Right lobe of liver (tissue), 6 donors: ENCODE measurements around the gene SHISA6. TPM values are rescaled to one million over a fixed set of nuclear protein-coding genes. Genes with fewer than 3 reads are reported as not detected.

ENCODE experiments used
- ATAC-seq, 4 donors: fragments of 200-7000 bp; cut with Tn5 transposase; one replicate each; pipeline ENCODE4 v1.9.1; 2020; ENCODE audit warnings: mild to moderate bottlenecking in 4 of 4, moderate library complexity in 4 of 4
- DNase-seq, 3 donors: peaks; one replicate each; pipeline ENCODE4 v3.0.0-alpha.2; 2020
- H3K27ac ChIP-seq, 3 donors: fragments of 200-600 bp; one replicate each; pipeline ENCODE4 v1.8.0; 2022
- H3K27me3 ChIP-seq, 2 donors: fragments of 200-600 bp; one replicate each; pipeline ENCODE4 v1.8.0; 2022
- H3K36me3 ChIP-seq, 4 donors: fragments of 200-600 bp; sonication (generic) in 1 of 4; one replicate each; pipeline versions ENCODE4 v1.5.1 to v1.8.0; 2017 to 2022; ENCODE audit warnings: control low read depth in 1 of 4
- H3K4me1 ChIP-seq, 4 donors: fragments of 200-600 bp; sonication (generic) in 1 of 4; one replicate each; pipeline versions ENCODE4 v1.5.1 to v1.8.0; 2017 to 2022; ENCODE audit warnings: control low read depth in 1 of 4
- H3K4me3 ChIP-seq, 3 donors: fragments of 200-600 bp; one replicate each; pipeline ENCODE4 v1.8.0; 2022
- H3K9me3 ChIP-seq, 4 donors: fragments of 200-600 bp; sonication (generic) in 1 of 4; one replicate each; pipeline versions ENCODE4 v1.5.1 to v1.8.0; 2017 to 2022; ENCODE audit warnings: control low read depth in 1 of 4
- CTCF ChIP-seq, 4 donors: fragments of 200-600 bp in 3 of 4; fragments of 450-650 bp in 1 of 4; IDR thresholded peaks; one replicate each; pipeline versions ENCODE4 v1.5.1 to v1.8.0; 2016 to 2022; ENCODE audit warnings: antibody characterized with exemption in 4 of 4, mild to moderate bottlenecking in 2 of 4
- POLR2A ChIP-seq: fragments of 450-650 bp; IDR thresholded peaks from one replicate; pipeline ENCODE4 v1.6.1; 2017; ENCODE audit warnings: antibody characterized with exemption, mild to moderate bottlenecking
- WGBS: methylation state at CpG from one replicate; pipeline ENCODE4 v1.1.6; 2018; ENCODE audit warnings: low coverage, low lambda C conversion rate; ENCODE audit not compliant: insufficient coverage; ENCODE audit errors: missing lambda C conversion rate; 5-methylcytosine and 5-hydroxymethylcytosine counted together
- intact Hi-C, 2 donors: fragments of 100-400 bp; cut with DNase I; formaldehyde crosslinking; loops; one replicate each; pipeline versions ENCODE4 v1.11.2 to v1.14.1; 2022
- total RNA-seq, 6 experiments: library from RNA; depleted of rRNA in 2 of 6; stranded (reverse); fragments of >200 nt in 2 of 6; fragmentation: NEBNext Ultra II Directional in 3 of 6; extraction: Animal tissue kit (Norgen Biotek cat#: 25700) in 3 of 6; gene quantifications; one replicate each; pipeline versions ENCODE4 v1.1.0 to v1.2.4, GENCODE V29; 2016 to 2023
- donor health status: DM: no; HTN: yes; CAD: no.
- donor health status: DM: no; HTN: no; CAD: no.
- donor health status: DM: no; HTN: no; CAD: no.
- donor health status: DM: no; HTN: yes; CAD: no.
- donor health status: DM: no; HTN: yes; CAD: no.

Gene SHISA6
- total RNA-seq, 6 experiments from 2014 or later = not detected

GRCh38 chr17:11499881-11500280, 258.9 kb downstream of the SHISA6 start:
- Histone ChIP-seq H3K9me3 (no peaks in the 10 kb centered on the region), H3K27ac (no peak overlapping the region), H3K4me1 (no peaks in the 10 kb centered on the region), H3K36me3 (no peaks in the 10 kb centered on the region), H3K4me3 (no peak overlapping the region), H3K27me3 (no peaks in the 10 kb centered on the region)
- intact Hi-C loops = no loop called here
- DNase-seq = no peak
- WGBS = 48% methylated on average over 3 of the region's 3 CpGs
- no peak for TF ChIP-seq POLR2A
- TF ChIP-seq CTCF (IDR thresholded peaks at IDR 0.05) = no peak
- ATAC-seq = no peak

GRCh38 chr17:11503308-11504035, 262.5 kb downstream of the SHISA6 start:
- 53% methylated on average over 7 of the region's 9 CpGs for WGBS
- Histone ChIP-seq H3K4me1 (no peaks in the 10 kb centered on the region), H3K27me3 (no peaks in the 10 kb centered on the region), H3K36me3 (no peaks in the 10 kb centered on the region), H3K27ac (no peak overlapping the region), H3K4me3 (no peak overlapping the region), H3K9me3 (no peaks in the 10 kb centered on the region)
- TF ChIP-seq POLR2A (no peak), CTCF (IDR thresholded peaks at IDR 0.05) (no peak)
- ATAC-seq (no peak), DNase-seq (no peak)
- intact Hi-C loops = no loop called here

DNA sequence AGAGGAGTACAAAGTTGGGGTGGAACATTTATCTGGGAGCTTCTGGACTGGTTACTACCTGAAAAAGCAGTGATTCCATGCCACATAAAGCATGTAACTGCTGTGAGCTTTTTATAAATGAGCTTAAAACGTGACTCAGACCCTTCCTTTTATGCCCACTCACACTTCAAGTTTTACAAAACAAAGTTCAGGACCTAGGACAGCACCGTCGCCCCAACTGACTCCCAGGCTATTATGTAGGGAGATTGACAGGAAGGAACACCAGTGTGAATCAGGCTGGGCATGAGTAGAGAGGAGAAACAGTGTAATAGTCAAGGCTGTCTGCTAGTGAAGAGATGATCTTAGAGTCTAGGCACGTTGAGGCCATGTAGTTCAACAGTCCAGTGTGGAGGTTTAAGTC, 265.6 kb downstream of the SHISA6 start:
- Histone ChIP-seq H3K4me1 (no peaks in the 10 kb centered on the region), H3K27me3 (no peaks in the 10 kb centered on the region), H3K27ac (no peak overlapping the region), H3K9me3 (no peaks in the 10 kb centered on the region), H3K4me3 (no peak overlapping the region), H3K36me3 (no peaks in the 10 kb centered on the region)
- intact Hi-C loops = no loop called here
- ATAC-seq = no peak
- 4% methylated on average over 4 of the region's 4 CpGs for WGBS
- no peak for DNase-seq
- TF ChIP-seq CTCF (IDR thresholded peaks at IDR 0.05) (no peak), POLR2A (no peak)

DNA sequence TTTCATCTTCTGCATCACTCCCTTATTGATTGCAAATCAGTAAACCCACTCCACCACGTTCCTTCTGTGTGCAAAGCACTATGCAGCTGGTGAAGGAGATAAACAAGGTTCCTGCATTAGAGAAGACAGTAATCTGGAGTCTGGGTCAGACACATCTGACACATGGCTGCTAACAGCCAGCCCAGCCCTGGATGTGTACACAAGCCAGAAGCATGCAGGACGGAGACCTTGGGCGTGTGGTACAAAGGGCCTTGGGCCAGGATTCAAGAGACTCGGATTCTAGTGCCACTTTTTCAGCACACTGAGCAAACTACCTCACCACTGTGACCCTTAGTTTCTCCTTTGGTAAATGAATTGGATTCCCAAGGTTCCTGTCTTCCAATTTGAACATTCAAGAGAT, 270.7 kb downstream of the SHISA6 start:
- TF ChIP-seq POLR2A (no peak), CTCF (IDR thresholded peaks at IDR 0.05) (no peak)
- WGBS = 5% methylated on average over 1 of the region's 4 CpGs
- Histone ChIP-seq H3K9me3 (no peaks in the 10 kb centered on the region), H3K4me3 (no peak overlapping the region), H3K27ac (no peak overlapping the region), H3K4me1 (no peaks in the 10 kb centered on the region), H3K27me3 (no peaks in the 10 kb centered on the region), H3K36me3 (no peaks in the 10 kb centered on the region)
- DNase-seq (peak; percentile 38 to 75 (median 71)), ATAC-seq (peak; percentile 69 to 98 (median 92))
- intact Hi-C loops = no loop called here
